ENCODE measurements around the gene PRDM12. TPM values are rescaled to one million over a fixed set of nuclear protein-coding genes. Genes with fewer than 3 reads are reported as not detected.

The PRDM12 gene
- polyA plus RNA-seq, 1 donor (not counting 4 experiments of a cell fraction or from before 2014, with no cell fraction given): not detected

GRCh38 chr9:130672466-130672865 is 8.1 kb downstream of the PRDM12 start:
- no peak for DNase-seq (ENCODE audit: low read depth, low spot score)
- dilution Hi-C loops (cut with MboI; ENCODE audit: extremely low pct_ligation_motif_present, low sequenced_read_pairs): no loop called here
- H3K27ac ChIP-seq (ENCODE audit: control insufficient read depth, insufficient read depth, low read length): no peak overlapping the region
- no peaks in the 10 kb centered on the region for H3K79me2 ChIP-seq (ENCODE audit: control insufficient read depth, insufficient read depth, low read length)
- no peaks in the 10 kb centered on the region for H3K9me3 ChIP-seq (ENCODE audit: control insufficient read depth, low read depth, low read length)
- H3K9ac ChIP-seq (ENCODE audit: control insufficient read depth, extremely low read depth, insufficient read depth, low read length): no peak overlapping the region
- H2AFZ ChIP-seq (ENCODE audit: control insufficient read depth, low read length): no peak overlapping the region
- FAIRE-seq: no peak
- peaks cover 13% of the 10 kb centered on the region for H3K27me3 ChIP-seq (ENCODE audit: control insufficient read depth, extremely low read depth, insufficient read depth, low read length)
- no peaks in the 10 kb centered on the region for H4K20me1 ChIP-seq (ENCODE audit: control insufficient read depth, extremely low read depth, insufficient read depth, low read length)
- no peaks in the 10 kb centered on the region for H3K4me1 ChIP-seq (ENCODE audit: control insufficient read depth, extremely low read depth, insufficient read depth, low read length)
- no peak for TF ChIP-seq EZH2 (IDR thresholded peaks at IDR 0.05; ENCODE audit: low read length)
- TF ChIP-seq, protein P1, sequence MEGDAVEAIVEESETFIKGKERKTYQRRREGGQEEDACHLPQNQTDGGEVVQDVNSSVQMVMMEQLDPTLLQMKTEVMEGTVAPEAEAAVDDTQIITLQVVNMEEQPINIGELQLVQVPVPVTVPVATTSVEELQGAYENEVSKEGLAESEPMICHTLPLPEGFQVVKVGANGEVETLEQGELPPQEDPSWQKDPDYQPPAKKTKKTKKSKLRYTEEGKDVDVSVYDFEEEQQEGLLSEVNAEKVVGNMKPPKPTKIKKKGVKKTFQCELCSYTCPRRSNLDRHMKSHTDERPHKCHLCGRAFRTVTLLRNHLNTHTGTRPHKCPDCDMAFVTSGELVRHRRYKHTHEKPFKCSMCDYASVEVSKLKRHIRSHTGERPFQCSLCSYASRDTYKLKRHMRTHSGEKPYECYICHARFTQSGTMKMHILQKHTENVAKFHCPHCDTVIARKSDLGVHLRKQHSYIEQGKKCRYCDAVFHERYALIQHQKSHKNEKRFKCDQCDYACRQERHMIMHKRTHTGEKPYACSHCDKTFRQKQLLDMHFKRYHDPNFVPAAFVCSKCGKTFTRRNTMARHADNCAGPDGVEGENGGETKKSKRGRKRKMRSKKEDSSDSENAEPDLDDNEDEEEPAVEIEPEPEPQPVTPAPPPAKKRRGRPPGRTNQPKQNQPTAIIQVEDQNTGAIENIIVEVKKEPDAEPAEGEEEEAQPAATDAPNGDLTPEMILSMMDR (optimal IDR thresholded peaks at IDR 0.05 in 1 of 3, IDR thresholded peaks at IDR 0.05 in 1 of 3, conservative IDR thresholded peaks at IDR 0.05 in 1 of 3; ENCODE audit: extremely low read depth in 1 of 3, insufficient read depth in 2 of 3, low read length in 3 of 3): no peak
- no peak overlapping the region for H3K4me2 ChIP-seq (ENCODE audit: control insufficient read depth, extremely low read depth, insufficient read depth, low read depth, low read length)
- no peaks in the 10 kb centered on the region for H3K36me3 ChIP-seq (ENCODE audit: control insufficient read depth in 2 of 2, extremely low read depth in 1 of 2, insufficient read depth in 2 of 2, low read length in 2 of 2)
- H3K4me3 ChIP-seq (ENCODE audit: control insufficient read depth in 2 of 3, extremely low read depth in 1 of 3, insufficient read depth in 2 of 3, low read depth in 1 of 3, low read length in 3 of 3): no peak overlapping the region
- no peaks in the 10 kb centered on the region for H3K9me1 ChIP-seq (ENCODE audit: control insufficient read depth, extremely low read depth, insufficient read depth, low read length)

DNA sequence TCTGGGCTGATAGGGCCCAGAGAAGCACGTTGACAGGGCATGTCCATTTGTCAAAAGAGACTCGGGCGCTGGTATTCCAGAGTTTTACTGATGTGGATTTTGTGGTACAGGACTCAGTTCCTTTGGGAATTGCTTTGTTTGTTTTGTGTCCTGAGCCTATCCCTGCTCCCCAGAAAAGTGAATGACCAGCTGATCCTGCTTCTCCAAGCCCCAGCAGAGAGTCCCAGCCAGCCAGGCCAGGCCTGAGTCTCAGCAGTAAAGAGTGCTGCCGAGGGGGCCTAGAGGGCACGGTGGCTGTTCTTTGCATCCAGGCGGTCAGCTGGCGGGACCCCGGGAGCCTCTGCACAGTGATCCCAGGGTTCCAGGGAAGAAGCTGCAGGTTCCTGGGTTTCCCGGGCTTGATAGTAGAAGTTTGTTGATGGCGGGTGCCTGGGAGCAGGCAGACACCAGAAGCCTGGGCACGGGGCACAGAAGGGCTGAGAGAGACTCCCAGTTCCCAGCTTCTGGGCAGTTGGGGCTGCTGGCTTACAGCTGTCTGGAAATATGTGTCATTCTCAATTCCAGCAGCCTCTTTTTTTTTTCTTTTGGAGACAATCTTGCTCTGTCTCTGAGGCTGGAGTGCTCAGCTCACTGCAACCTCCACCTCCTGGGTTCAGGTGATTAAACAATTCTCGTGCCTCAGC is 8.7 kb downstream of the PRDM12 start:
- Histone ChIP-seq H3K9ac (ENCODE audit: control insufficient read depth, extremely low read depth, insufficient read depth, low read length) (no peak overlapping the region), H3K4me2 (ENCODE audit: control insufficient read depth, extremely low read depth, insufficient read depth, low read depth, low read length) (no peak overlapping the region), H3K36me3 (ENCODE audit: control insufficient read depth in 2 of 2, extremely low read depth in 1 of 2, insufficient read depth in 2 of 2, low read length in 2 of 2) (no peaks in the 10 kb centered on the region), H3K27ac (ENCODE audit: control insufficient read depth, insufficient read depth, low read length) (no peak overlapping the region), H3K9me1 (ENCODE audit: control insufficient read depth, extremely low read depth, insufficient read depth, low read length) (no peaks in the 10 kb centered on the region), H3K27me3 (ENCODE audit: control insufficient read depth, extremely low read depth, insufficient read depth, low read length) (peaks cover 7% of the 10 kb centered on the region), H4K20me1 (ENCODE audit: control insufficient read depth, extremely low read depth, insufficient read depth, low read length) (no peaks in the 10 kb centered on the region), H2AFZ (ENCODE audit: control insufficient read depth, low read length) (no peak overlapping the region), H3K9me3 (ENCODE audit: control insufficient read depth, low read depth, low read length) (no peaks in the 10 kb centered on the region), H3K4me3 (ENCODE audit: control insufficient read depth in 2 of 3, extremely low read depth in 1 of 3, insufficient read depth in 2 of 3, low read depth in 1 of 3, low read length in 3 of 3) (no peak overlapping the region), H3K4me1 (ENCODE audit: control insufficient read depth, extremely low read depth, insufficient read depth, low read length) (no peaks in the 10 kb centered on the region), H3K79me2 (ENCODE audit: control insufficient read depth, insufficient read depth, low read length) (no peaks in the 10 kb centered on the region)
- TF ChIP-seq, protein P1 (optimal IDR thresholded peaks at IDR 0.05 in 1 of 3, IDR thresholded peaks at IDR 0.05 in 1 of 3, conservative IDR thresholded peaks at IDR 0.05 in 1 of 3; ENCODE audit: extremely low read depth in 1 of 3, insufficient read depth in 2 of 3, low read length in 3 of 3): no peak
- no peak for TF ChIP-seq EZH2 (IDR thresholded peaks at IDR 0.05; ENCODE audit: low read length)
- DNase-seq (ENCODE audit: low read depth, low spot score) (no peak), FAIRE-seq (no peak)
- dilution Hi-C loops (cut with MboI; ENCODE audit: extremely low pct_ligation_motif_present, low sequenced_read_pairs): no loop called here
